ENCODE results near the gene ACSF2.

- TF ChIP-seq POLR2A (IDR thresholded peaks at IDR 0.05; ENCODE audit: low read depth, low read length) (no peak), TAF1 (IDR thresholded peaks at IDR 0.05; ENCODE audit: low read depth, low read length) (no peak), SPI1 (IDR thresholded peaks at IDR 0.05; ENCODE audit: low read depth, low read length) (no peak)
Measured at GRCh38 chr17:50414808-50415207, 11.2 kb upstream of the ACSF2 start.

Data from GM12891 (cell line).